Skeletal muscle tissue (tissue), 4 donors: ENCODE data around the gene CRYBG3. TPM values are rescaled to one million over a fixed set of nuclear protein-coding genes. Genes with fewer than 3 reads are reported as not detected.
"Not testable (repeated sequence)": the region's sequence is repeated elsewhere in the genome, so short reads cannot be mapped to it uniquely, and the experiment has no call there.

Experiments
- H3K27ac ChIP-seq: one replicate; pipeline ENCODE4 v1.7.0; 2013; ENCODE audit warnings: mild to moderate bottlenecking, low read depth, low read length, inconsistent platforms
- H3K27me3 ChIP-seq, 3 donors: one replicate each; pipeline ENCODE4 v1.7.0; 2013; ENCODE audit warnings: low read length in 3 of 3; ENCODE audit not compliant: control insufficient read depth in 3 of 3, insufficient read depth in 3 of 3
- H3K36me3 ChIP-seq, 3 donors: one replicate each; pipeline ENCODE4 v1.7.0; 2013; ENCODE audit warnings: low read length in 3 of 3; ENCODE audit not compliant: control insufficient read depth in 3 of 3, insufficient read depth in 3 of 3
- H3K4me1 ChIP-seq, 3 donors: one replicate each; pipeline ENCODE4 v1.7.0; 2013; ENCODE audit warnings: low read length in 3 of 3, mild to moderate bottlenecking in 3 of 3; ENCODE audit not compliant: control insufficient read depth in 3 of 3, insufficient read depth in 3 of 3
- H3K4me3 ChIP-seq, 3 donors: one replicate each; pipeline ENCODE4 v1.7.0; 2013; ENCODE audit warnings: low read length in 3 of 3
- H3K9ac ChIP-seq, 3 donors: one replicate each; pipeline ENCODE4 v1.7.0; 2013; ENCODE audit warnings: low read length in 3 of 3, mild to moderate bottlenecking in 3 of 3, moderate library complexity in 2 of 3, low read depth in 1 of 3
- H3K9me3 ChIP-seq, 3 donors: one replicate each; pipeline ENCODE4 v1.7.0; 2013; ENCODE audit warnings: low read length in 3 of 3; ENCODE audit not compliant: control insufficient read depth in 3 of 3
- total RNA-seq: library from RNA; depleted of rRNA; stranded (reverse); fragments of >200 nt; gene quantifications from one replicate; pipeline ENCODE4 v1.2.3, GENCODE V29; 2014
- donor health status: Osteomylitis.

The CRYBG3 gene
- total RNA-seq, 1 donor from 2014 or later, result 27.1 TPM

DNA sequence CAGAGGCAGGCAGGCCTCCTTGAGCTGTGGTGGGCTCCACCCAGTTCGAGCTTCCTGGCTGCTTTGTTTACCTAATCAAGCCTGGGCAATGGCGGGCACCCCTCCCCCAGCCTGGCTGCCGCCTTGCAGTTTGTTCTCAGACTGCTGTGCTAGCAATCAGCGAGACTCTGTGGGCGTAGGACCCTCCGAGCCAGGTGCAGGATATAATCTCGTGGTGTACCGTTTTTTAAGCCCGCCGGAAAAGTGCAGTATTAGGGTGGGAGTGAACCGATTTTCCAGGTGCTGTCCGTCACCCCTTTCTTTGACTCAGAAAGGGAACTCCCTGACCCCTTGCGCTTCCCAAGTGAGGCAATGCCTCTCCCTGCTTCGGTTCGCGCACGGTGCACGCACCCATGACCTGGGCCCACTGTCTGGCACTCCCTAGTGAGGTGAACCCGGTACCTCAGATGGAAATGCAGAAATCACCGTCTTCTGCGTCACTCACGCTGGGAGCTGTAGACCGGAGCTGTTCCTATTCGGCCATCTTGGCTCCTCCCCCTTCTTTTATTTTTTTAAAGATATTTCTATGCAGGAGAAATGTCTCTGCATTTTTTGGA lies 88.5 kb downstream of the CRYBG3 start:
- not testable (repeated sequence) for H3K4me3 ChIP-seq, H3K4me1 ChIP-seq, H3K9me3 ChIP-seq, H3K27me3 ChIP-seq, H3K27ac ChIP-seq, H3K9ac ChIP-seq
- peaks cover 0 to 18% (median 8%) of the 10 kb centered on the region in 3 donors for H3K36me3 ChIP-seq

DNA sequence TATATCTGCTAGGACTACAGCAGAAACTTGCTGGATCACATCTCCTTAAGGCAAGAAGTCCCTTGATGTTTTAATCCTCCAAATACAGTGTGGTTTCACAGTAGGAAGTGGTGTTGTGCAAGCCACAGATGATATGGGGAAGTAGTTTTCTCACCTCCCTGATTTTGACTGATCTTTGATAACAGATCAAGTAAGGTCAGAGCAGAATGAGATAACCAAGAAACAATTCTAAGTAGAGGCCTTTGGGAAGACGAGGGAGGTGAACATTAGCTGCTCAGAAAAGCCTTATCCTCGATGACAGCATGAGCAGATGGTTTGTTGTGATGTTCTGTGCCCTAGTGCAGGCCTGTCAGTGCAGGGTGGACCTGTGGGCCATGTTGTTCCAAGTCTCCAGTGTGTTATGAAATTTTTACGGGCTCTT lies 89.1 kb downstream of the CRYBG3 start:
- H3K27ac ChIP-seq, result no peak overlapping the region
- H3K27me3 ChIP-seq, result no peaks in the 10 kb centered on the region
- no peak overlapping the region for H3K9ac ChIP-seq
- H3K4me1 ChIP-seq, result no peaks in the 10 kb centered on the region
- H3K36me3 ChIP-seq, result peaks cover 0 to 20% (median 10%) of the 10 kb centered on the region in 3 donors
- no peaks in the 10 kb centered on the region for H3K9me3 ChIP-seq
- no peak overlapping the region for H3K4me3 ChIP-seq

DNA sequence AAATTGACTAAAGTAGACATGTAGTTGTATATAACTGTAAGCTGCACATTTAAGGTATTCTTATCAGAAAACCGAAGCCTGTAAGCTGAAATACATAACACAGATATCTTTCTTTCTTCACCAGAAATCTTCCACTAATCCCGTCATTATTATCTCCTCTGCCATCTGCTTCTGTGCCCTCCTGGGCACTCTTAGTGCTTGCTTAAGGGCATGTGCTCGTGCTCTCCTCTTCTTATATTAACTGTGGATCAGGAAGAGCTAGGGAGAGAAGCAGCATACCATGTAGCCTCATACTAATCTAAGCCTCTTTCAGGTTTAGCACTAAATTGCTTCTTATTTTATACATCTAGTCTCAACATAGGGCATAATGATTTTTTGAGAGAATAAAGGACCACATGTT lies 89.6 kb downstream of the CRYBG3 start:
- Histone ChIP-seq H3K27me3 (no peaks in the 10 kb centered on the region), H3K9me3 (no peaks in the 10 kb centered on the region), H3K27ac (no peak overlapping the region), H3K4me1 (peaks cover 0 to 3% (median under 1%) of the 10 kb centered on the region in 3 donors), H3K4me3 (no peak overlapping the region), H3K9ac (no peak overlapping the region), H3K36me3 (peaks cover 0 to 20% (median 10%) of the 10 kb centered on the region in 3 donors)

DNA sequence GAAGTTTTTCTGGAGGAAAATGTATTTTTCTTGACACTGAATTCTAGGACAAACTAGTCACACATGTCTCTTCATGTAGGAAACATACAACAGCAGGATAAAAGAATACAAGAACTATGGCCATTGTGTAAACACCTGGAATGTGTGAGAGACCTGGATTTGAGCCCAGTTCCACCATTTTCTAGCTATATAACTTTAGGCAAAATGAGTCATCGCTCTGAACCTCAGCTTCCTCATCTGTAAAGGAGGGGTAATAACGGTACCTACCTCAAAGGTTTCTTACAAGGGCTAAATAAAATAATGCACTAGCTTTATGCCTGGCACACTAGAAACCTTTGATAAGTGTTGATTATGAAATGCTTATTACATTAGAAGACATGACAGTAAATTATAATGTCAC lies 92.6 kb downstream of the CRYBG3 start:
- Histone ChIP-seq H3K27ac (no peak overlapping the region), H3K4me1 (peaks cover 3 to 8% (median 5%) of the 10 kb centered on the region in 3 donors), H3K4me3 (no peak overlapping the region), H3K27me3 (no peaks in the 10 kb centered on the region), H3K36me3 (peaks cover 0 to 20% (median 13%) of the 10 kb centered on the region in 3 donors), H3K9me3 (no peaks in the 10 kb centered on the region), H3K9ac (no peak overlapping the region)

DNA sequence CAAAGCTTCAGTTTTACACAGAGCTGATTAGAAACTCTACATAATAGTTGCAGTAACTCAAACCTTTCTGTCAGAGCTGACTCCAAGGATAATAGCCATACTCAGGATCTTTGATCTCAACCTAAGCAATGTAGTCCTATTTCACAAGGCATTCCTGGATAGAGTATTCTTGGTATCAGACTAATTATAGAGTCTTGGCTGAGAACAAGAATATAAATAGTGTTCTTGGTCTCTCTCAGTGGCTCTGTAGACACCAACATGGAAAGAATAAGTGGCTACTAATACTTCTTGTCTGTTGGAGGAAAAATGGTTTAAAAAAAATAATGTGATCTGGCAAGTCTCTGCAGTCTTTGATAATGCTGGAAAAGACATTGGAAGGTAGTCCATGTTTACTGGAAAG lies 94.8 kb downstream of the CRYBG3 start:
- Histone ChIP-seq H3K27me3 (no peaks in the 10 kb centered on the region), H3K4me1 (peaks cover 3 to 8% (median 5%) of the 10 kb centered on the region in 3 donors), H3K27ac (no peak overlapping the region), H3K9ac (no peak overlapping the region), H3K4me3 (no peak overlapping the region), H3K9me3 (no peaks in the 10 kb centered on the region), H3K36me3 (peaks cover 0 to 24% (median 13%) of the 10 kb centered on the region in 3 donors)

DNA sequence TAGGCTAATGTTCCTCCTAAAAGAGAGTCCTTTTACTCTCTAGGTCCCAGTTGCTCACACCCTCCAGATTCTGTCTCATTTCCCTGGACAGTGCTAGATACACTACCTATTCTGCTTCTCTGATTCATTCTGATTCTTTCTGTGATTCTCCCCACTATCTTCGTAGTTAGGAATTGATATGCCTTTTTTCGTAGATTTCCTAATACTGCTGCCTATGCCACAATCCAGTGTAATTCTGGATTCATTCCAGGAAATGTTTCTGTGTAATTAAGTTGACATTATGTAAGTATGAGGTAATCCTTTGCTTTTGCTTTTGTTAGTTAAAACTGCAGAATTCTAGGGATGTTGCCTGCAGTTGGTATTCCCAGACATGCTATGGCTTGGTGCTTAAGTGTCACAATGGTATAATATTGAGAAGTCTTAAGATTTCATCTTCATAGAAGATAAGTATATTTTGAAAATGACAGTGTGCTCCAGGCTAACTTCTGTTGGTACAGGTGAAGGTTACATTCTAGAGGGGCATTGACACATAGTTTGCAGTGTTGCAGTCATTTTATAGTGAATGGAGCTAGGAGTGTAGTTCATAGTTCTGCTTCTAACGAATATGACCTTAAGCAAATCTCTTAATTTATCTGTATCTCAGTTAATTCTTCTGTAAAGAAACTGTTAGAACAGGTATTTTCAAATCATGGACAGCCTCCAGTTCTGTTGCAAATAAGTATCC lies 96.2 kb downstream of the CRYBG3 start:
- H3K36me3 ChIP-seq, result peaks cover 0 to 23% (median 15%) of the 10 kb centered on the region in 3 donors
- peaks cover 3 to 8% (median 5%) of the 10 kb centered on the region in 3 donors for H3K4me1 ChIP-seq
- H3K9me3 ChIP-seq, result no peaks in the 10 kb centered on the region
- H3K27me3 ChIP-seq, result no peaks in the 10 kb centered on the region
- H3K9ac ChIP-seq, result no peak overlapping the region
- H3K4me3 ChIP-seq, result no peak overlapping the region
- H3K27ac ChIP-seq, result no peak overlapping the region

DNA sequence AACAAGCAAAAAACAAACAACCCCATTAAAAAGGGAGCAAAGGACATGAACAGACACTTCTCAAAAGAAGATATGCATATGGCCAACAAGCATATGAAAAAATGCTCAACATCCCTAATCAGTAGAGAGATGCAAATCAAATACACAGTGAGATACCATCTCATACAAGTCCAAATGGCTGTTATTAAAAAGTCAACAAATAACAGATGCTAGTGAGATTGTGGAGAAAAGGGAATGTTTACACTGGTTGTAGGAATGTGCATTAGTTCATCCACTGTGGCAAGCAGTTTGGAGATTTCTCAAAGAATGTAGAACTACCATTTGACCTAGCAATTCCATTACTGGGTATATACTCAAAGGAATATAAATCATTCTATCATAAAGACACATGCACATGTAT lies 105.9 kb downstream of the CRYBG3 start:
- no peaks in the 10 kb centered on the region for H3K9me3 ChIP-seq
- peaks cover 0 to 17% (median 15%) of the 10 kb centered on the region in 3 donors for H3K36me3 ChIP-seq
- H3K27ac ChIP-seq, result no peak overlapping the region
- no peak overlapping the region for H3K4me3 ChIP-seq
- no peaks in the 10 kb centered on the region for H3K27me3 ChIP-seq
- peaks cover 0 to 5% (median 5%) of the 10 kb centered on the region in 3 donors for H3K4me1 ChIP-seq
- H3K9ac ChIP-seq, result no peak overlapping the region

DNA sequence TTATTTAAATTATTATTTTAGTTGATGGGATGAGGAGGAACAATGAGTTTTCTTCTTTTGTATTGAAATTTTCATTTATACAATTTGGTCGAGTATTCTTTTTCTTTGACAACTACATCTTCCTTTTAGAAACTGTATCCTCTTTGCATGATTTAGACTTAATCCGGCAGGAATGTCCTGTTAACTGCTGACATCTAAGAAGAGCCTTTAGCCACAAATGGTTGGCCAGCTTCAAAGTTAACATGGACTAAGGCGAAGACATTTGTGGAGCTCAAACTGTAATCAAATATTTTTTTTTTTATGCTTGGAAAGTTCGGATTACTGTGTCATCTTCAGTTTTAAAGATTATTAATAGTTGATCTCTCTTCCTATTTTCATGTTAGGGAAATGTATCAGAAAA lies 107.2 kb downstream of the CRYBG3 start:
- Histone ChIP-seq H3K9me3 (no peaks in the 10 kb centered on the region), H3K27ac (no peak overlapping the region), H3K4me3 (no peak overlapping the region), H3K9ac (no peak overlapping the region), H3K36me3 (peaks cover 5 to 21% (median 20%) of the 10 kb centered on the region in 3 donors), H3K27me3 (no peaks in the 10 kb centered on the region), H3K4me1 (peaks cover 0 to 8% (median 6%) of the 10 kb centered on the region in 3 donors)

DNA sequence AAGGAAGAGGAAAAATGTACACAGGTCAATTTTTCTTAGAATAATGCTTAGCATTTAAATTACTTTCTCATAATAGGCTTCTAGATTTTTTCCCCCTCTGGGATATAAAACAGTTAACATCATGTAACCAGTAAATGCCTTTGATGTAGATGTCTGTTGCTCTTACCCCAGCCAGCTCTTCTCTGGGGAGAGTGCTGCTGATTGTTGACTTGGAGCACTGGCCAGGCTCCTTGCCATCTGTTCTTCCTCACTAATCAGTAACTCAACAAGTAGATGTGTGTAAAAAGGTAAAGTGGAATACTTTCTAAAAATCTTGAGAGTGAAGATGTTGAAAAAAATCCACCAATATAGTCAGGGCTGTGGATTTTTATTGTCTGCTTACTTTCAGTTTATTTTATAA lies 108.2 kb downstream of the CRYBG3 start:
- H3K27me3 ChIP-seq, result no peaks in the 10 kb centered on the region

DNA sequence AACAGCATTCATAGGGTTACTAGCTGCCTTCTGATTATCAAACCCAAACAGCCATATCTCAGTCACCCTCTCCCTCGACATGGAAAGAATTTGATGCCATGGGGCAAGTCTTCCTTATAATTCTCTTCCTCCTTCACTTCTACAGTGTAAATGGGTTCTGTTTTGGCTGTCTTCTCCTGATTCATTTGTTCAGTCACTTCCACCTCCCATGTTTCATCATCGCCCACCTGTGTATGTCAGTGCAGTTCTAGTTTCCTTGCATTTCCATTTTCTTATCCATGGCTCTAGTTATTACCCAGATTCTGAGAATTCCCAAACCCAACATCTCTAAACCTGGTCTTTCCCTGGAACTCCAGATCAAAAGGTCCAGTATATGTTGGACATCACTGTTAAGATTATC lies 109.4 kb downstream of the CRYBG3 start:
- H3K9ac ChIP-seq, result no peak overlapping the region
- no peaks in the 10 kb centered on the region for H3K9me3 ChIP-seq
- peaks cover 7 to 25% (median 18%) of the 10 kb centered on the region in 3 donors for H3K36me3 ChIP-seq
- H3K4me1 ChIP-seq, result peaks cover 0 to 8% (median 6%) of the 10 kb centered on the region in 3 donors
- H3K27me3 ChIP-seq, result no peaks in the 10 kb centered on the region
- no peak overlapping the region for H3K27ac ChIP-seq
- H3K4me3 ChIP-seq, result no peak overlapping the region

More for the DNA sequence above, 108.2 kb downstream of the CRYBG3 start:
- Histone ChIP-seq H3K27ac (no peak overlapping the region), H3K4me3 (no peak overlapping the region), H3K9ac (no peak overlapping the region), H3K9me3 (no peaks in the 10 kb centered on the region), H3K36me3 (peaks cover 5 to 17% (median 12%) of the 10 kb centered on the region in 3 donors), H3K4me1 (peaks cover 0 to 8% (median 6%) of the 10 kb centered on the region in 3 donors)
